Measurements from ENCODE around the gene SPTB.

Gene SPTB

DNA sequence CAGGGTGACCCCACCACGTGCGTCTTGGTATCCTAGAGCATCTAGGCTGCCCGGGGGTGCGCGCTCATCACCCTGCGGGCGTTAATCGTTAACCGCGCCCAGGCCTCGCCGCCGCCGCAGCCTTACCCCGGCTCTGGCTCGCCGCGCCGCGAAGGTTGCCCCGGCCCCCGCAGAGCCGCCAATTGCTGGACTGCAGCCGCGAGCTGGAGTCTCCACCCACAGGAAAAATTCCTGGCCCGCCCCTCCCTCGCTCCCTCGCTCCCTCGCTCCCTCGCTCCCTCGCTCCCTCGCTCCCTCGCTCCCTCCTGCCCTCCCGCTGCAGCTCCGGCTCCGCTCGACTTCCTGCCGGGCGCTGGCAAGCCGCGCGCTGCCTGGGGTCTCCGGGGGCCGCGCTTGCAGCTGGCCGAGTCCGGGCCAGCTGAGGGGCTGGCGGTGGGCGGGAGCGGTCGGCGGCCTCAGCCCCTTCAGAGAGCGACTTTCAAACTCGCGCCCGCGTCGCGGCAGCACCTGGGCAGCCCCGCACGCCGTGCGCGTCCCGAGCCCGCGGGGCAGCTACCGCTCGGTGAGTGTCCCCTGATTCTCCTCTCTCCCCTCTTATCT is 175.5 kb downstream of the SPTB start, which contains the start of gene PLEKHG3:
Gene PLEKHG3, plus strand, starts transcription at position 282 of the 600 bp plus-strand sequence. CDS start 23,208 bp downstream, outside the sequence.
- no peak for DNase-seq

GRCh38 chr14:64703395-64704142 is 176.1 kb downstream of the SPTB start:
- DNase-seq, result no peak

DNA sequence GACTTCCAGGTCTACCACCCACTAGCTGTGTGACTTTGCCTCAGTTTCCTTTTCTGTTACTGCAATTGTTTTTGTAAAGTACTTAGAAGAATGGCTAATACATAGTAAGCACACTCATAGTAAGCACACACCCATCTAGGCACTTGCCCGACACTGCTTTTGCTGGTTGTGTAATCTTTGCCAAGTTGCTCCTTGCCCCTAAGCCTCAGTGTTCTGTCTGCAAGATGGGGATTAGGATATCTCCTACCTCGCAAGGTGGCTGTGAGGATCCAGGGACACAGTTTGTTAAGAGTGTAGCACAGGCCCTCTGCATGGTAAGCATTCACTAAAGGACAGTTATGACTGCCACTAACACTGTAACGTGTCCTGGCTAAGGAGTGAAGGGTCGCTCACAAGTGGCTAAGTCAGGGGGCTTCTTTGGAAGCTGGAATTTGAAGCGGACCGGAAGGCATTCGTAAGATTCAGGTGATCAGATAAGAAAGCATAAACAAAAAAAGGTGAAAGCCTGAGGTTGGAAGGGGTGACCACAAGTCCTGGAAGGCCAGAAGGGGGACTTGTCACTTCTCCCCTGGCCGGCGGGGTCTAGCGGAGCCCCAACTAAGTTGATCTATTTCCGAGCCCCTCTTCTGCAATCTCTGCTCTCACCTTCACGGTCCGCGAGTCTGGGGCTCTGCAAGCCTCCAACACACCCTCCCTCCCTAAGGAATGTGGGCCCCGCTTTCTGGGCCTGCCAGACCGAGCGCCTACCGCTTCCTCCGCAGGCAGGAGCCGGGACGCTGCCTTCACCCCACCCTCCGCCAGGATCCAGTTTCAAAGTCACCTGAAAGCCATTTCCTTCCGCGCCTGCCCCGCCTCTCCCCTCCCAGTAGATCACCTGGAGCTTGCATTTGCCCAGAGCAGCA is 177.0 kb downstream of the SPTB start:
- no peak for DNase-seq

DNA sequence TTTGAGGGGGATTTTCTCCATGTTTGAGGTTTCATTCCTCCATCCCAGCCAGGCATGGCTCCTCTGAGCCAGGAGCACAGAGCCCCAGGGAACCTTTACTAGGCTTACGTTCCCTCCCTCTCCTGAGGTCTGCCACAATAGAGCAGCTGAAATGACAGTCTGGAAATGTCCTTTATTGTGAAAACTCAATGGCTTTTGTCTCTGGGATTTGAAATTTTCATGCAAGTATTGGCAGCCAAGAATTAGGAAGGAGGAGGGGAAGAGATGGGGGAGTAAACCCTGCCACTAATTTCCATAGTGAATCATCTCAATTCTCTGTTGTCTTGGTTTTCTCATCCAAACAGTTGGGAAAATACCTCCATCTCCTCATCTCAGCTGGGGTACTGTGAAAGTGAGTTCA is 178.0 kb downstream of the SPTB start:
- DNase-seq, result no peak

DNA sequence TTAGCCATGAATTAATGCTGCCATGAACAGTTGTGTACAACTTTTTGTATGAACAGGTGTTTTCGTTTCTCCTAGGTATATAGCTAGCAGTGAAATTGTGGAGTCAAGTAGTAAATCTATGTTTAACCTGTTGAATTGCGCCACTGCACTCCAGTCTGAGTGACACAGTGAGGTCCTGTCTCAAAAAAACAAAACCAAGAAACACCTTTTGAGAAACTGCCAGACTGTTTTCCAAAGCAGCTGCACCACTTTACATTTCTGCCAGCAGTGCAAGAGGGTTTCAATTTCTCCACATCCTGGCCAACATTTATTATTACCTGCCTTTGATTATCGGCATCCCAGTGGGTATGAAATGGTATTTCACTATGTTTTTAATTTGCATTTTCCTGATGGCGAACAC is 178.8 kb downstream of the SPTB start:
- no peak for DNase-seq

DNA sequence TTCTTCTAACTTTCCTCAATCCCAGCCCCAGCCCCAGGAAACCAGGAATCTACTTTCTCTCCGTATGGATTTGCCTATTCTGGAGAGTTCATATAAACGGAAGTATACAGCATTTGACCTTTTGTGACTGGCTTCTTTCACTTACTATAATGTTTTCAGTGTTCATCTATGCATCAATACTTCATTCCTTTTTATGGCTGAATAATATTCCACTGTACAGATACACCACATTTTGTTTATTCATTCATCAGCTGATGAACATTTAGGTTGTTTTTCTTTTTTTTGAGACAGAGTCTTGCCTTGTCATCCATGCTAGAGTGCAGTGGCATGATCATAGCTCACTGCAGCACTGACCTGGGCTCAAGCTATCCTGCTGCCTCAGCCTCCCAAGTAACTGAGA is 179.4 kb downstream of the SPTB start:
- DNase-seq, result no peak

- no peak for DNase-seq
Measured at GRCh38 chr14:64698903-64699302, 180.8 kb downstream of the SPTB start.

DNA sequence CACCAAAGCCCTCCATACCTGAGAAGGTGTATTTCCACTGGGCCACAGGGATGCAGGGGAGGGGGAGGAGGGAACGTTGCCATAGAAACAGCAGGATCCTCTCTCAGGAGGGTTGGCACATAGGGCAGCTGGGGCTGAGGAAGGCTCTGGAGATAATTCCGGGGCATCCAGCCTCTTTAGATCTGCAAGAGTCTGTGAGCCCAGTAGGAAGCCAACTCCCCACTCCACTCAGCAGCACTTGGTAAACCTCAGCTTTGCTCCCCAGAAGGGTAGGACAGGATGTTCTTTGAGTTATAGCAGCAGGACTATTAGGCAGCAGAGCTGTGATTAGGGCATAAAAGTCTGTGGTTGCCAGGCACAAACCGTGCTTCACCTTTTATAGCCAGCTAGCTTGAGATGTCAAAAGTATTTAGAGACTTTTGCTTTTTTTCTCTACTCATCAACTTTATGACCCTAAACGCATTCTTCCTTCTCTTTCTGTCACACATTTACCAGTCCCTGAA is 183.3 kb downstream of the SPTB start:
- no peak for DNase-seq
